Activated CD4-positive, CD25-positive, alpha-beta regulatory T cell treated with anti-CD3 and anti-CD28 coated beads, Interleukin-2, amount 50 U/mL, for 24 hours (primary cell): ENCODE data around the gene TEKTIP1.
A peak's percentile ranks its signal among the peaks of the same experiment; 100 is the strongest.

Experiments
- ATAC-seq, 2 donors: fragments of 150-1000 bp; cut with Tn5 transposase; one replicate each; pipeline ENCODE4 v1.10.0; 2021; ENCODE audit warnings: mild to moderate bottlenecking in 1 of 2, moderate library complexity in 1 of 2

The TEKTIP1 gene

GRCh38 chr19:3538965-3539755 lies at the start of gene TEKTIP1:
Gene TEKTIP1 (plus strand): TSS chr19:3539174. CDS start chr19:3539178, 4 bp downstream.
- no peak for ATAC-seq

GRCh38 chr19:3491396-3492119 lies 47.4 kb upstream of the TEKTIP1 start:
- no peak for ATAC-seq

GRCh38 chr19:3492131-3492839 lies 46.7 kb upstream of the TEKTIP1 start:
- ATAC-seq: no peak

- ATAC-seq: no peak
These were observed 46.1 kb upstream of the TEKTIP1 start for GRCh38 chr19:3492919-3493318.

GRCh38 chr19:3493651-3494050 lies 45.3 kb upstream of the TEKTIP1 start:
- no peak for ATAC-seq

- ATAC-seq: peak; percentile 58 to 69
These were observed 44.9 kb upstream of the TEKTIP1 start for GRCh38 chr19:3494051-3494450.

- peak; percentile 65 to 73 for ATAC-seq
These were observed 44.4 kb upstream of the TEKTIP1 start for GRCh38 chr19:3494559-3494958.

- no peak for ATAC-seq
These were observed 42.3 kb upstream of the TEKTIP1 start for GRCh38 chr19:3496392-3497273.

GRCh38 chr19:3497757-3498520 lies 41.0 kb upstream of the TEKTIP1 start:
- no peak for ATAC-seq

GRCh38 chr19:3499738-3500428 lies 39.1 kb upstream of the TEKTIP1 start:
- ATAC-seq: no peak

- peak; percentile 90 to 92 for ATAC-seq
These were observed 38.4 kb upstream of the TEKTIP1 start, which contains the start of gene DOHH for GRCh38 chr19:3500429-3501101. Gene DOHH (minus strand): TSS chr19:3500674. CDS start chr19:3496814, 3,860 bp downstream.

GRCh38 chr19:3501780-3502179 lies 37.2 kb upstream of the TEKTIP1 start:
- ATAC-seq: no peak

GRCh38 chr19:3503036-3503572 lies 35.9 kb upstream of the TEKTIP1 start:
- ATAC-seq: no peak

- no peak for ATAC-seq
These were observed 34.2 kb upstream of the TEKTIP1 start for GRCh38 chr19:3504735-3505134.

GRCh38 chr19:3505598-3506383 lies 33.2 kb upstream of the TEKTIP1 start, which contains the start of gene FZR1:
Gene FZR1 (plus strand): TSS chr19:3506311. CDS start chr19:3522990, 16,679 bp downstream.
- peak; percentile 88 to 94 for ATAC-seq

- no peak for ATAC-seq
These were observed 32.3 kb upstream of the TEKTIP1 start for GRCh38 chr19:3506384-3507340.

- no peak for ATAC-seq
These were observed 31.4 kb upstream of the TEKTIP1 start for GRCh38 chr19:3507371-3508120.
